ENCODE results near the gene BOLA3.

Gene BOLA3

DNA sequence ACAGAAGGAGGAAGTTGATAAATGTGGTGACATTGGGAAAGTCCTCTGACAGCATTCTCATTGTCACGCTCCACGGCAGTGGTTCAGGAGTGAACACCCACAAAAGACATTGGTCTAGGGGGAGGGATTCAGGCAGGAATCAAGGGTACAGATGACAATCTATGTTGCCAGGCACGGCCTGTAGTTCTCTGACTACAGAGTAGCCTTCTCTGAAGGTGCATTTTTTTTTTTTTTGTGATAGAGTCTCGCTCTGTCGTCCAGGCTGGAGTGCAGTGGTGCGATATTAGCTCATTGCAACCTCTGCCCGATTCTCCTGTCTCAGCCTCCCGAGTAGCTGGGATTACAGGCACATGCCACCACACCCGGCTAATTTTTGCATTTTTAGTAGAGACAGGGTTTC is 38.3 kb upstream of the BOLA3 start:
- DNase-seq (ENCODE audit: insufficient read length, low spot score): no peak
- no peak for FAIRE-seq
- no peak for TF ChIP-seq CTCF (IDR thresholded peaks at IDR 0.05; ENCODE audit: insufficient read depth, missing control alignments)

- FAIRE-seq (no peak), DNase-seq (ENCODE audit: insufficient read length, low spot score) (no peak)
- no peak for TF ChIP-seq CTCF (IDR thresholded peaks at IDR 0.05; ENCODE audit: insufficient read depth, missing control alignments)
These were observed 36.2 kb upstream of the BOLA3 start for GRCh38 chr2:74183878-74184277.

GRCh38 chr2:74181739-74182138 is 34.0 kb upstream of the BOLA3 start:
- DNase-seq (ENCODE audit: insufficient read length, low spot score) (no peak), FAIRE-seq (peak; percentile 82)
- TF ChIP-seq CTCF (IDR thresholded peaks at IDR 0.05; ENCODE audit: insufficient read depth, missing control alignments): no peak

- FAIRE-seq: no peak
- TF ChIP-seq CTCF (IDR thresholded peaks at IDR 0.05; ENCODE audit: insufficient read depth, missing control alignments): no peak
- no peak for DNase-seq (ENCODE audit: insufficient read length, low spot score)
These were observed 31.6 kb upstream of the BOLA3 start for GRCh38 chr2:74179063-74179865.

DNA sequence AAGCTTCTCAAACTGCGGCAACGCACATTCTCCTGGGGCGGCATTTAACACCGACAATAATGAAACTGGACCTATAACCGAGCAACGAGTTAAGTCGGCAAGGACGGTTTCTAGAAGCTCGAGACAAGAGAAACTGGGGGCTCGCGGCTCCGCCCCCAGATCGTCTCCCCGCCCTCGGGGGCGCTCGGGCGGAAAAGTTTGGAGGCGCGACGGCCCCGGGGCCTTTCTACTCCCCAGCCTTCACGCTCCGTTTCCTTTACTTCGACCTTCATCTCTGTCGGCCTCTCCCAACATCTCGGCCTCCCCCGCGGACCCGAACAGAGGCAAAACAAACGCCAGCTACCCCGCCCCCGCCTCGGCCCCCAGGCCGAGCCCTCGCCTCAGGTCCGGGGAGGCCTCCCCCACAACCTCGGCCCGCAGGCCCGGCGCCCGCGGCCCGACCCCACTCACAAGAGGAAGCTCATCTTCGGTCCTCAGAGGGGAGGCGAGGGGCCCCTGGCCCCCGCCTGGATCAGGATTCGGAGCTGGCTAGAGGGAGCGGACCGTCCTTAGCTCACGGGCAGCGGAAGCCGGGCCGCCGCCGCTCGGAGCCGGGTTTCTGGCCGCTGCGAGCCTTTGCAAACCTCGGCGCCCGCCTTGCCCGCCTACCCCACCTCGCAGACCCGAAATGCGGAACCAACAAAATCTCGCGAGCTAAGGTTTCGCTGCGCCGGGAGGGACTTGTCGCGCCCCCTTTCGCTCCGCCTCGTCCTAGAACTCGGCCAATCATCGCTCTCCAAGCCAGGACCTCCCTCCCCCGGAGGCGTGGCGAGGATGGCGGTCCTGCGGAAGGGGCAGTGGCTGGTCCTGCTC is 30.7 kb upstream of the BOLA3 start, which contains the start of gene MOB1A:
Gene MOB1A (minus strand): TSS at position 669 of the 852 bp plus-strand sequence. CDS start 205 bp downstream, at position 464.
- FAIRE-seq: no peak
- no peak for TF ChIP-seq CTCF (IDR thresholded peaks at IDR 0.05; ENCODE audit: insufficient read depth, missing control alignments)
- DNase-seq (ENCODE audit: insufficient read length, low spot score): peak; percentile 70

- no peak for TF ChIP-seq CTCF (IDR thresholded peaks at IDR 0.05; ENCODE audit: insufficient read depth, missing control alignments)
- FAIRE-seq (no peak), DNase-seq (ENCODE audit: insufficient read length, low spot score) (no peak)
These were observed 30.0 kb upstream of the BOLA3 start for GRCh38 chr2:74177696-74178095.

All from D721Med (cell line).